ENCODE measurements around the gene STXBP6. TPM values are rescaled to one million over a fixed set of nuclear protein-coding genes. Genes with fewer than 3 reads are reported as not detected.

STXBP6 gene
- total and polyA plus RNA-seq, 12 donors: 12.2 to 49.0 (median 24.4) TPM

- Histone ChIP-seq H3K36me3 (no peaks in the 10 kb centered on the region), H3K9me3 (no peaks in the 10 kb centered on the region), H3K4me3 (no peak overlapping the region), H3K27ac (peak overlapping the region in 1 of 10 donors; percentile 9), H3K27me3 (no peaks in the 10 kb centered on the region), H3K4me1 (peaks cover 21 to 77% (median 63%) of the 10 kb centered on the region in 9 donors)
- 78 to 81% methylated on average over 2 of the region's 2 CpGs for WGBS, 2 donors
- intact Hi-C loops (cut with DNase I): loop anchor here in 2 of 10 donors (10.0 kb wide), 1 partner anchor 141 kb away; no protein-coding TSS in a partner anchor
- no peak for ATAC-seq
- DNase-seq: no peak
- TF ChIP-seq CTCF (IDR thresholded peaks at IDR 0.05): no peak
Measured at GRCh38 chr14:24813819-24814259, 236.1 kb downstream of the STXBP6 start.

- no peak for TF ChIP-seq CTCF (IDR thresholded peaks at IDR 0.05)
- Histone ChIP-seq H3K36me3 (no peaks in the 10 kb centered on the region), H3K27ac (no peak overlapping the region), H3K4me1 (peaks cover 21 to 73% (median 57%) of the 10 kb centered on the region in 9 donors), H3K4me3 (no peak overlapping the region), H3K9me3 (no peaks in the 10 kb centered on the region), H3K27me3 (no peaks in the 10 kb centered on the region)
- intact Hi-C loops (cut with DNase I): loop anchor here in 2 of 10 donors (10.0 kb wide), 1 partner anchor 142 kb away; no protein-coding TSS in a partner anchor
- WGBS, 2 donors: 82 to 85% methylated on average over 6 of the region's 6 CpGs
- no peak for ATAC-seq
- DNase-seq: no peak
Measured at GRCh38 chr14:24813089-24813815, 236.7 kb downstream of the STXBP6 start.

- 74 to 80% methylated on average over 2 of the region's 2 CpGs for WGBS, 2 donors
- intact Hi-C loops (cut with DNase I): loop anchor here in 7 of 10 donors (5.0 to 10.0 kb wide), 6 partner anchors 74 to 343 kb away; no protein-coding TSS in a partner anchor
- H3K9me3 ChIP-seq: no peaks in the 10 kb centered on the region
Measured at GRCh38 chr14:24809135-24809534, 240.8 kb downstream of the STXBP6 start.

GRCh38 chr14:24808412-24808811 lies 241.5 kb downstream of the STXBP6 start:
- H3K4me3 ChIP-seq: no peak overlapping the region
- ATAC-seq: no peak
- intact Hi-C loops (cut with DNase I): loop anchor here in 7 of 10 donors (5.0 to 10.0 kb wide), 6 partner anchors 74 to 344 kb away; no protein-coding TSS in a partner anchor
- WGBS, 2 donors: 91 to 98% methylated on average over 6 of the region's 6 CpGs
- no peaks in the 10 kb centered on the region for H3K36me3 ChIP-seq
- H3K27me3 ChIP-seq: no peaks in the 10 kb centered on the region
- no peak overlapping the region for H3K27ac ChIP-seq
- peaks cover 6 to 67% (median 42%) of the 10 kb centered on the region in 9 donors for H3K4me1 ChIP-seq
- H3K9me3 ChIP-seq: no peaks in the 10 kb centered on the region
- TF ChIP-seq CTCF (IDR thresholded peaks at IDR 0.05): no peak
- no peak for DNase-seq

More at GRCh38 chr14:24809135-24809534, 240.8 kb downstream of the STXBP6 start:
- Histone ChIP-seq H3K27ac (no peak overlapping the region), H3K4me1 (peaks cover 6 to 67% (median 44%) of the 10 kb centered on the region in 9 donors), H3K27me3 (no peaks in the 10 kb centered on the region), H3K4me3 (no peak overlapping the region), H3K36me3 (no peaks in the 10 kb centered on the region)
- DNase-seq: no peak
- no peak for TF ChIP-seq CTCF (IDR thresholded peaks at IDR 0.05)
- no peak for ATAC-seq
